H1 (cell line): ENCODE data around the gene CENPV. TPM values are rescaled to one million over a fixed set of nuclear protein-coding genes. Genes with fewer than 3 reads are reported as not detected.

Source experiments
- BCL11A ChIP-seq, 2 experiments: IDR thresholded peaks; one replicate each; pipeline ENCODE4 v1.6.1; 2011; ENCODE audit warnings: low read depth in 2 of 2, low read length in 2 of 2, mild to moderate bottlenecking in 2 of 2
- KDM5A ChIP-seq: fragments of 200-600 bp; IDR thresholded peaks from 2 replicates; pipeline ENCODE4 v1.7.1; 2012; ENCODE audit warnings: mild to moderate bottlenecking, low read length, inconsistent platforms, mixed read lengths
- POLR2A ChIP-seq, 2 experiments: IDR thresholded peaks; 1 replicate in 1 of 2; 2 replicates in 1 of 2; pipeline ENCODE4 v1.6.1; 2011; ENCODE audit warnings: low read depth in 2 of 2, low read length in 2 of 2, mild to moderate bottlenecking in 2 of 2; ENCODE audit errors: control extremely low read depth in 1 of 2
- SP2 ChIP-seq: IDR thresholded peaks from 2 replicates; pipeline ENCODE4 v1.6.1; 2012; ENCODE audit warnings: mild to moderate bottlenecking, low read length, inconsistent platforms
- SP4 ChIP-seq: IDR thresholded peaks from 2 replicates; pipeline ENCODE4 v1.6.1; 2012; ENCODE audit warnings: low read length, inconsistent platforms
- polyA plus RNA-seq, 7 experiments: library from polyadenylated mRNA; depleted of rRNA in 3 of 7; stranded (reverse) in 5 of 7; unstranded in 2 of 7; fragments of >200 nt in 5 of 7; fragments of 200-250 nt in 2 of 7; gene quantifications; 1 replicate in 5 of 7; 2 replicates in 1 of 7; 4 replicates in 1 of 7; pipeline versions ENCODE4 v1.2.1 to v1.2.3, GENCODE V29; 2011 to 2013; ENCODE audit warnings: missing spikeins in 2 of 7, mixed read lengths in 2 of 7
- total RNA-seq: library from RNA; stranded (reverse); fragmentation: NEBNext Ultra II Directional; extraction: Animal tissue kit (Norgen Biotek cat#: 25700); gene quantifications from 2 replicates; pipeline ENCODE4 v1.2.1, GENCODE V29; 2021

Gene CENPV
- total and polyA plus RNA-seq, 2 of the 8 experiments (the other 6 are each of a cell fraction or from before 2014, with no cell fraction given) = 249 to 260 TPM

- no peak for TF ChIP-seq SP4
- TF ChIP-seq KDM5A = no peak
- TF ChIP-seq POLR2A (IDR thresholded peaks at IDR 0.05; ENCODE audit: control extremely low read depth in 1 of 2, low read depth in 2 of 2, low read length in 2 of 2) = no peak
- TF ChIP-seq BCL11A (IDR thresholded peaks at IDR 0.05; ENCODE audit: low read depth in 2 of 2, low read length in 2 of 2) = no peak
- TF ChIP-seq SP2 = no peak
Observed at GRCh38 chr17:16377941-16378341, 24.7 kb upstream of the CENPV start (continued).
